Left cardiac atrium (tissue), 4 donors: ENCODE measurements around the gene ELAPOR2. TPM values are rescaled to one million over a fixed set of nuclear protein-coding genes. Genes with fewer than 3 reads are reported as not detected.
"Not testable (repeated sequence)": the region's sequence is repeated elsewhere in the genome, so short reads cannot be mapped to it uniquely, and the experiment has no call there.

Experiments used
- ATAC-seq, 2 donors: fragments of 200-7000 bp; cut with Tn5 transposase; one replicate each; pipeline ENCODE4 v1.9.1; 2020; ENCODE audit warnings: mild to moderate bottlenecking in 2 of 2, moderate library complexity in 2 of 2
- DNase-seq: peaks from one replicate; pipeline ENCODE4 v3.0.0-alpha.2; 2020
- intact Hi-C, 2 donors: fragments of 100-400 bp; cut with DNase I; formaldehyde crosslinking; loops; one replicate each; pipeline versions ENCODE4 v1.14.1 to v1.15.1; 2022 to 2023
- total RNA-seq, 2 donors: library from RNA; stranded (reverse); fragmentation: NEBNext Ultra II Directional; extraction: Animal tissue kit (Norgen Biotek cat#: 25700); gene quantifications; one replicate each; pipeline ENCODE4 v1.2.1, GENCODE V29; 2021
- donor health status: DM: no; HTN: yes; CAD: no.
- donor health status: DM: no; HTN: yes; CAD: no; lungs with severe emphysema.
- donor health status: DM: yes; HTN: yes; CAD: no.
- donor health status: Dilated cardiomyopathy.

ELAPOR2 gene
- total RNA-seq, 2 donors from 2014 or later, result 8.0 to 9.5 TPM

DNA sequence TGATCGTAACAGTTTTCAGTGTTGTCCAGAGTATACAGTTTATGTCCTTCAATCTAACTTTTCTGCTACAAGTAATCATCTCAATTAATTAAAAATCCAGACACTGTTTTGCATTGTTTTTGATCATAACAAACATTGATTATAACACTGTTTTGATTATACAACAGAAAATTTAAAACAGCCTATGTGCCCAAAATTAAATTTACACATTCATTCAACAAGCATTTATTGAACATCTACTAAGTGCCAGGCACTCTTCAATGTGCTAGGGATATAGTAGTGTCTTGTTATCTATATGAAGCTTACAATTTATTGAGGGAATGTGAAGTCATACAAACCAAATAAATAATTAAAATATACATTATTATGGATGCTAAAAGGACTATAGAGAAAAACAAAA is 10.6 kb downstream of the ELAPOR2 start:
- intact Hi-C loops, result no loop called here
- DNase-seq, result no peak
- ATAC-seq, result no peak

DNA sequence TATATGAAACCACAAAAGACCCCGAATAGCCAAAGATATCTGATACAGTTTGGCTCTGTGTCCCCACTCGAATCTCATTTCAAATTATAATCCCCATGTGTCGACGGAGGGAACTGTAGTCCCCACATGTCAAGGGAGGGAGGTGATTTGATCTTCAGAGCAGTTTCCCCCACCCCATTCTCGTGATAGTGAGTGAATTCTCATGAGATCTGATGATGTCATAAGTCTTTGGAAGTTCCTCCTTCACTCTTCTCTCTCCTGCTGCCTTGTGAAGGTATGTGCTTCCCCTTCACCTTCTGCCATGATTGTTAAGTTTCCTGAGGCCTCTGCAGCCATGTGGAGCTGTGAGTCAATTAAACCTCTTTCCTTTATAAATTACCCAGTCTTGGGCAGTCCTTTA is 13.0 kb downstream of the ELAPOR2 start:
- DNase-seq, result no peak

DNA sequence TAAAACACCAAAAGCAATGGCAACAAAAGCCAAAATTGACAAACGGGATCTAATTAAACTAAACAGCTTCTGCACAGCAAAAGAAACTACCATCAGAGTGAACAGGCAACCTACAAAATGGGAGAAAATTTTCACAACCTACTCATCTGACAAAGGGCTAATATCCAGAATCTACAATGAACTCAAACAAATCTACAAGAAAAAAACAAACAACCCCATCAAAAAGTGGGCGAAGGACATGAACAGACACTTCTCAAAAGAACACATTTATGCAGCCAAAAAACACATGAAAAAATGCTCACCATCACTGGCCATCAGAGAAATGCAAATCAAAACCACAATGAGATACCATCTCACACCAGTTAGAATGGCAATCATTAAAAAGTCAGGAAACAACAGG is 14.7 kb downstream of the ELAPOR2 start:
- intact Hi-C loops, DNase-seq, ATAC-seq: not testable (repeated sequence)

More for the DNA sequence above, 13.0 kb downstream of the ELAPOR2 start:
- no peak for ATAC-seq
- intact Hi-C loops, result no loop called here

DNA sequence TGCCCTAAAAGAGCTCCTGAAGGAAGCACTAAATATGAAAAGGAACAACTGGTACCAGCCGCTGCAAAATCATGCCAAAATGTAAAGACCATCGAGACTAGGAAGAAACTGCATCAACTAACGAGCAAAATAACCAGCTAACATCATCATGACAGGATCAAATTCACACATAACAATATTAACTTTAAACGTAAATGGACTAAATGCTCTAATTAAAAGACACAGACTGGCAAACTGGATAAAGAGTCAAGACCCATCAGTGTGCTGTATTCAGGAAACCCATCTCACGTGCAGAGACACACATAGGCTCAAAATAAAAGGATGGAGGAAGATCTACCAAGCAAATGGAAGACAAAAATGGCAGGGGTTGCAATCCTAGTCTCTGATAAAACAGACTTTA is 17.9 kb downstream of the ELAPOR2 start:
- DNase-seq, intact Hi-C loops, ATAC-seq: not testable (repeated sequence)

DNA sequence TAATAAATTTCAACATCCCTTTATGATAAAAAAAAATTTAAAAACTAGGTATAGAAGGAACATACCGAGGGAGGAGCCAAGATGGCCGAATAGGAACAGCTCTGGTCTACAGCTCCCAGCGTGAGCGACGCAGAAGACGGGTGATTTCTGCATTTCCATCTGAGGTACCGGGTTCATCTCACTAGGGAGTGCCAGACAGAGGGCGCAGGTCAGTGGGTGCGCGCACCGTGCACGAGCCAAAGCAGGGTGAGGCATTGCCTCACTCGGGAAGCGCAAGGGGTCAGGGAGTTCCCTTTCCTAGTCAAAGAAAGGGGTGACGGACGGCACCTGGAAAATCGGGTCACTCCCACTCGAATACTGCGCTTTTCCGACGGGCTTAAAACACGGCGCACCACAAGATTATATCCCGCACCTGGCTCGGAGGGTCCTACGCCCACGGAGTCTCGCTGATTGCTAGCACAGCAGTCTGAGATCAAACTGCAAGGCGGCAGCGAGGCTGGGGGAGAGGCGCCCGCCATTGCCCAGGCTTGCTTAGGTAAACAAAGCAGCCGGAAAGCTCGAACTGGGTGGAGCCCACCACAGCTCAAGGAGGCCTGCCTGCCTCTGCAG is 19.7 kb downstream of the ELAPOR2 start:
- intact Hi-C loops, DNase-seq, ATAC-seq: not testable (repeated sequence)

DNA sequence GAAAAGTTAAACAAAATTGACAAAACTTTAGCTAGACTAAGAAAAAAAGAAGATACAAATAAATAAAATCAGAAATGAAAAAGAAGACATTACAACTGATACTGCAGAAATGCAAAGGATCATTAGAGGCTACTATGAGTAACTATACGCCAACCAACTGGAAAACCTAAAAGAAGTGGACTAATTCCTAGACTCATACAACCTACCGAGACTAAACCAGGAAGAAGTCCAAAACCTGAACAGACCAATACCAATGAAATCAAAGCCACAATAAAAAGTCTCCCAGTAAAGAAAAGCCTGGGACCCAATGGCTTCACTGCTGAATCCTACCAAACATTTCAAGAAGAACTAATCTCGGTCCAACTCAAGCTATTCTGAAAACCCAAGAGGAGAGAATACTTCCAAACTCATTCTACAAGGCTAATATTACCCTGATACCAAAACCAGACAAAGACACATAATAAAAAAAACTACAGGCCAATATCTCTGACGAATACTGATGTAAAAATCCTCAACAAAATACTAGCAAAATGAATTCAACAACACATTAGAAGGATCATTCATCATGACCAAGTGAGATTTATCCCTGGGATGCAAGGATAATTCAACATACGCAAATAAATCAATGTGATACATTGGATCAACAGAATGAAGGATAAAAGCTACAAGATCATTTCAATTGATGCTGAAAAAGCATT is 20.3 kb downstream of the ELAPOR2 start:
- intact Hi-C loops, result no loop called here
- no peak for ATAC-seq
- DNase-seq, result no peak

DNA sequence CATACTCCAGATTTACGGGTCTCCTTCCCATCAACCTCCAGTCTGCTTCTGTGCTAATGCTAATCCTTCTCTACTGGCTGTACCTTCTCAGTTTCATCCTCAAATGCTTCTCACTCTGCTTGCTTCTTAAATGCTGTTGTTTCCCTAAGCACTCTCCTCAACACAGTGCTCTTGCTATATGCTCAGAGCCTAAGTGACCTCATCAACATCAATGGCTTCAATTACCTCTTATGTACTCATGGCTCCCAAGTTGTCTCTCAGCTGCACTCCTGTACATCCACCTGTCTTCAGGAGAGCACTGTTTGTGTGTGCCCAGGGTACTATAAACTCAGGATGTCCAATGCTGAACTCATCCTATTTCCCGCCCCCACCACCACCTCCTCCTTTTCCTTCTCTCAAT is 22.5 kb downstream of the ELAPOR2 start:
- intact Hi-C loops, result no loop called here

DNA sequence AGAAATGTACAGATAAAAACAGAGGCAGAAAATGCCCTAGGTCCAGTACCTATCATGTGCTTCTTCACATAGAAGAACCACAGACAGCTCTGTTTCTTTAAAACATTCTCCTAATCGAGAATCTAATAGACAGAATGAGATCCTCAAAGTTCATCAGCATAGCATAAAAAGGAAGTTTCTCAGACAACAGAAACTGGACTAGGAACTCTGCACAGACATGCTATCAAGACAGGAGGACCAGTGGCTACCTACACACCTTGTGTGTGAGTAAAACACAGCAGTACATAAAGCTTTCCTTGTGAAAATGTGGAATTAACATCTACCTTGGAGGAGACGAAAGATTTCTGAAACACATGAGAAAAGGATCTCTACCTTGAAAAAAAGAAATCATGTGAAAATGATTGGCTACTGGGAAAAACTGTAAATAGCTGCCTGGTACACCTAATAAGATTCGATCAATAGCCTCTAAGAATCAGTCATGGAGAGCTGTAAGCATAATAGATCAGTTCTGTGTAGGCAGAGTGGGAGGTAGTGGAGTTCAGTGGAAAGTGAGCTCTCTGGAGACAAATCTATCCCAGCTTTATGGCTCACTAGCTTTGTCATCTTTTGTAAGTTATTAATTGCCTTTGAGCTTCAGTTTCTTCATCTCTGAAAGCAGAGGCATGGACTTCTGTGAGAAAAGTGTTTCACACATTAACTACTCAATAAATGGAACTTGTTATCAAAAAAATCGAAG is 26.7 kb downstream of the ELAPOR2 start:
- no peak for ATAC-seq
- DNase-seq, result no peak
- intact Hi-C loops, result no loop called here

More for the DNA sequence above, 22.5 kb downstream of the ELAPOR2 start:
- ATAC-seq, result no peak
- no peak for DNase-seq

DNA sequence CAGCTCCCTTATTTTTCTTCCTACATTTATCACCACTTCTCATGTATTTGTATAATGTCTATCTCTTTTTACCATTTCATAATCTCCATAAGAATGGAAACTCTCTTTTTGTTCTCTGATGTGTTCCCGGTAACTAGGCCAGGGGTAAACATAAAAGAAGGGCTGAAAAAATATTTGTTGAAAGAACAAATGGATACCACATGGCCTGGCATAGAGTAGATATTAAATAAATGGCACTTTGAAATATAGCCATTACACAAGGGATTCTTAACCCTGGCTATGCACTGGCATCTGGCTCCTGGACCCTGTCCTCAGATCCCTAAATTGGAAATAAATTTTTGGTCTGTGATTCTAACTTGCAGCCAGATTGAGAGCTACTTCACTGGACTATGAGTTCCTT is 30.4 kb downstream of the ELAPOR2 start:
- no peak for DNase-seq
- ATAC-seq, result no peak
- intact Hi-C loops, result no loop called here

DNA sequence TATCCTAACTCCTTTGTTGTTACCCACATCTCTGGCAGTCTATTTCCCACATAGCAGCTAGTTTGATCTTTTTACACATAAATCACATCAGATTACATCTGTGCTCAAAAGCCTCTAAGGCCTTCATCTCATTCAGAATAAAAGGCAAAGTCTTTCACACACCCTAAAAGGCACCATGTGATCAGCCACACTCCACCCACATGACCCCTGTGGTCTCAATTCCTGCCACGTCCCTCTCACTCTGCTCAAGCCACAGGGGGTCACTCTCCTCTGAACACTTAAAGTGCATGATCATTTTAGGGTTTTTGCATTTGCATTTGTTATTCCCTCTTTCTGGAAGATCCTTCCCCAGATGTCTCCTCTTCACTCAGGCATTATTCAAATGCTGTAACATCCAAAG is 30.8 kb downstream of the ELAPOR2 start:
- DNase-seq, result no peak
- no peak for ATAC-seq
- intact Hi-C loops, result no loop called here

DNA sequence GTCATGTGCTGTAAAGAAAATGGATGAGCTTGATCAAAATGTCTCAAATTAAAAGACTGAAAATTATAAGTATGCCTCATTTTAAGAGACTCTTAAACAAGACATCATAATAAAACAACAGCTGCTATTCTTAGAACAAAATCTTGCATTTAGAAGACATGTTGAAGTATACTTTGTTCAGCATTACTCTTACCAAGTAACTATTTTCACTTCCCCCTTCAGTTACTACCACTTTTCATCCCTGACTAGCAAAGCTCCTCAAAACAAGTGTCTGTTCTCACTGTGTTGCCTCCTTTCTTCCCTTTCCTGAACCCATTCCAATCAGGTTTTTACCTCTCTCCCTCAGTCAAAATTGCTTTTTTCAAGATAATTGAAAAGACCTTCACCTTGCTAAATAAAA is 31.6 kb downstream of the ELAPOR2 start:
- ATAC-seq, result no peak
- intact Hi-C loops, result no loop called here
- DNase-seq, result no peak

DNA sequence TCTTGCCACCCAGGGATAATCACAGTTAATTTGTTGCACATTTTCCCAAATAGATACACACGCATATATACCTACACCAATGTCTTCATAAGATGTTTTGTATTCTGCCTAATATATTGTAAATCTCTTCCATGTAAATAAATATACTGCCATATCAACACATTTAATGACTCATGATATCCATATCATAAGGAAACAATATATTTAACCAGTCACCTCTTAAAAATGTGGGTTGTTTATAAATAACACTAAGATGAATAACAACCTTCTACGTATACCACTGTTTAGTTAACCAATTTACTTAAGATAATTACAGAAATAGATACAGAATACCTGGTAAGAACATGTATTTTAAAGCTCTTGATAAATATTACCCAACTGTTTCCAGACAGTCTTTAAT is 38.2 kb downstream of the ELAPOR2 start:
- intact Hi-C loops, result no loop called here
- ATAC-seq (no peak), DNase-seq (no peak)

DNA sequence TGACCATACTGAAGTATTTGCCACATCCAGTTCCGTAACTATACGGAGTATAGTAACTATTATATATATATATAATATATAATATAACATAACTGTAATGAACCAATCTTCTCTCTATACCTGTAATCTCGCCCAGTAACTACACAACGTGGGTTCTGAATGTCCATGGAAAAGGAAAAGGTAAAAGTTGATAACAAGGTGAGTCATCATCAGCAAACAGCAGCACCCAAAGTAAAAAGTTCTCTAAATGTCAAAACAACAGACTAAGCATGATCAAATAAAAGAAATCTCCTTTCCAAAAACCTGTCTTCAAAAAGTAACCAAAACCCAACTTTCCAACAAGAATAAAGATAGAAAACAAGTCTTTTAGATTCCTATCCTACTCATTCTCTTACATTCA is 42.8 kb downstream of the ELAPOR2 start:
- DNase-seq (no peak), ATAC-seq (no peak)
- intact Hi-C loops, result no loop called here

DNA sequence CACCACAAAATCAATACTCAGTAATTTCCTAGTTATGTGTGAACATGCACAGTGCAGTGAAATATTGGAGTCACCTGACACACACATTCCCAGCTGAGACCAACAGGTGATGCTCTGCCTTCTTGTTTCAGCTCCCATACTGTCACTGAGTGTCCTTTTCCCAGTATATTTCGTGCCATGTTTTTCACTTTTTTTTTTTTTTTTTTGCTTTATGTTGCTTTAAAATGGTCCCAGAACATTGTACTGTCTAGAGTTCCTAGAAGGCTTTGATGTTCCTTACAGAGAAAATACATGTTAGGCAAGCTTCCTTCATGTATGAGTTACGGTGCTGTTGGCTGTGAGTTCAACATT is 45.6 kb downstream of the ELAPOR2 start:
- no peak for ATAC-seq
- DNase-seq, result no peak
- intact Hi-C loops, result no loop called here

DNA sequence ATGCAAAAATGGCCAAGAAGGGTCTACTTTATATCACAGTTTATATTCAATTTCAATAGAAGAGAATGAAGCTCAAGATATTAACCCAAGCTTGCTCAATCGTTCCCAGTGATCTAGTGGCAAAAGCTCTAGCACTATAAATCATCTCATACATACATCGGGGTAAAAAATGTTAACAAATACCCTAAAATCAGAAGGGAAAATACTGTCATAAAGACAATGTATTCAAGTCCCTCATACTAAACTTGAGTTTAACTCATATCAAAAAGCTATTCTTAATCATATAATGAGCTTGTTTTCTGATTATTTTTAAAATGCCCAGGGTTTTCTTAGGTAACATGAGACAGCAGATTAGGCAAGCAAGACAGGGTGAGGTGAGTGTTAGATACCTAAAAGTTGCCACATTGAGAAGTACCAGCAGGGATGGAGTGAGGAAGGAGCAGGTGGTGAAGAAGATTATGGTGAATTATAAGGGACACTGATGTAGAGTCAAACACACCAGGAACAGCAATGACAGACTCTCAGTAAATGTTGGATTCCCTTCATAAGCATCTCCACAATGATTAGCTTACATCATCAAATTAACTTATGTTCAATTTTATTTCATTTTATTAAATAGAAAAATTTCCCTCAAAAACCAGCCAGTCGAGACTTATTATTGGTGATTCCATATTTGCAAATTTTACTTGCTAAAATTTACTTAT is 46.2 kb downstream of the ELAPOR2 start:
- no peak for ATAC-seq
- intact Hi-C loops, result no loop called here
- no peak for DNase-seq

Other genes with a start within 250 kb of the ELAPOR2 start
- gene DMTF1, start 92.8 kb upstream of the ELAPOR2 start, total RNA-seq, result 10 to 100 TPM; 25.4 to 31.7 TPM
- 10 to 100 TPM; 11.9 to 12.2 TPM for gene TMEM243, start 160.1 kb upstream of the ELAPOR2 start, total RNA-seq